Natural killer cell (primary cell): ENCODE results near the gene MCIDAS. TPM values are rescaled to one million over a fixed set of nuclear protein-coding genes. Genes with fewer than 3 reads are reported as not detected.

ENCODE experiments used
- ATAC-seq, 3 donors: fragments of 150-1000 bp in 2 of 3; fragments of 200-7000 bp in 1 of 3; cut with Tn5 transposase; 1 replicate in 1 of 3; 2 replicates in 2 of 3; pipeline ENCODE4 v1.10.0; 2021; ENCODE audit warnings: mild to moderate bottlenecking in 2 of 3, moderate library complexity in 2 of 3
- DNase-seq, 2 donors: peaks; one replicate each; pipeline versions ENCODE4 v3.0.0 to v3.0.0-alpha.2; 2013 to 2021; ENCODE audit warnings: mixed read lengths in 1 of 2
- H3K27ac ChIP-seq: one replicate; pipeline ENCODE4 v1.5.1; 2013; ENCODE audit warnings: mild to moderate bottlenecking, low read length
- H3K27me3 ChIP-seq: one replicate; pipeline ENCODE4 v1.6.1; 2013; ENCODE audit warnings: low read length; ENCODE audit not compliant: control insufficient read depth, insufficient read depth
- H3K36me3 ChIP-seq: one replicate; pipeline ENCODE4 v1.6.1; 2013; ENCODE audit warnings: low read length; ENCODE audit not compliant: control insufficient read depth, insufficient read depth
- H3K4me1 ChIP-seq: one replicate; pipeline ENCODE4 v1.6.1; 2013; ENCODE audit warnings: low read length; ENCODE audit not compliant: control insufficient read depth, insufficient read depth
- H3K4me3 ChIP-seq: one replicate; pipeline ENCODE4 v1.5.1; 2013; ENCODE audit warnings: low read length
- H3K9me3 ChIP-seq: one replicate; pipeline ENCODE4 v1.6.1; 2013; ENCODE audit warnings: low read length; ENCODE audit not compliant: control insufficient read depth, insufficient read depth
- H3K27ac Mint-ChIP-seq, 2 donors: one replicate each; pipeline ENCODE4 v1.8.0; 2022; ENCODE audit warnings: mild to moderate bottlenecking in 2 of 2, mixed read lengths in 2 of 2, moderate library complexity in 1 of 2
- H3K27me3 Mint-ChIP-seq, 2 donors: one replicate each; pipeline ENCODE4 v1.8.0; 2022; ENCODE audit warnings: low read depth in 2 of 2, mixed read lengths in 2 of 2
- H3K36me3 Mint-ChIP-seq: one replicate; pipeline ENCODE4 v1.8.0; 2022; ENCODE audit warnings: mixed read lengths
- H3K4me1 Mint-ChIP-seq, 2 donors: one replicate each; pipeline ENCODE4 v1.8.0; 2022; ENCODE audit warnings: mixed read lengths in 2 of 2
- H3K4me3 Mint-ChIP-seq: one replicate; pipeline ENCODE4 v1.8.0; 2022; ENCODE audit warnings: mild to moderate bottlenecking, moderate library complexity, mixed read lengths
- H3K9me3 Mint-ChIP-seq, 2 donors: one replicate each; pipeline ENCODE4 v1.8.0; 2022; ENCODE audit warnings: mixed read lengths in 2 of 2
- CTCF ChIP-seq: fragments of 200-600 bp; IDR thresholded peaks from one replicate; pipeline ENCODE4 v1.8.0; 2022; ENCODE audit warnings: antibody characterized with exemption
- WGBS: methylation state at CpG from one replicate; pipeline ENCODE4 v1.1.7; 2013; ENCODE audit warnings: missing lambda C conversion rate; ENCODE audit not compliant: insufficient coverage; 5-methylcytosine and 5-hydroxymethylcytosine counted together
- intact Hi-C: fragments of 100-400 bp; cut with micrococcal nuclease; formaldehyde crosslinking; loops from one replicate; pipeline ENCODE4 v1.14.2; 2022
- total RNA-seq, 4 donors: library from RNA; stranded (reverse); fragments of 120-200 nt in 1 of 4; gene quantifications; one replicate each; pipeline versions ENCODE4 v1.2.3 to v1.2.4, GENCODE V29; 2013 to 2022

Gene MCIDAS
- total RNA-seq, 3 donors from 2014 or later (not counting 1 experiment from before 2014, with no cell fraction given): not detected

GRCh38 chr5:55222985-55223811 lies 3.9 kb downstream of the MCIDAS start:
- Histone ChIP-seq H3K27me3 (peaks cover 69% of the 10 kb centered on the region), H3K9me3 (no peaks in the 10 kb centered on the region), H3K4me1 (peaks cover 41% of the 10 kb centered on the region), H3K4me3 (no peak overlapping the region), H3K36me3 (no peaks in the 10 kb centered on the region), H3K27ac (no peak overlapping the region)
- Mint-ChIP-seq H3K4me1 (peaks cover 27 to 33% of the 10 kb centered on the region in 2 donors), H3K4me3 (no peak overlapping the region), H3K27ac (no peak overlapping the region), H3K27me3 (peaks cover 76 to 80% of the 10 kb centered on the region in 2 donors), H3K36me3 (no peaks in the 10 kb centered on the region), H3K9me3 (no peaks in the 10 kb centered on the region)
- TF ChIP-seq CTCF: no peak
- intact Hi-C loops: no loop called here
- 5% methylated on average over 61 of the region's 61 CpGs for WGBS
- peak in 1 of 2 donors; percentile 39 for DNase-seq
- no peak for ATAC-seq

- Histone ChIP-seq H3K4me1 (peaks cover 34% of the 10 kb centered on the region), H3K4me3 (no peak overlapping the region), H3K36me3 (no peaks in the 10 kb centered on the region), H3K27ac (no peak overlapping the region), H3K27me3 (peaks cover 62% of the 10 kb centered on the region), H3K9me3 (no peaks in the 10 kb centered on the region)
- H3K4me1 Mint-ChIP-seq: peaks cover 21 to 28% of the 10 kb centered on the region in 2 donors
- 25% methylated on average over 30 of the region's 30 CpGs for WGBS
- TF ChIP-seq CTCF: no peak
- intact Hi-C loops: no loop called here
- no peak overlapping the region for H3K27ac Mint-ChIP-seq
- no peak for ATAC-seq
- no peak overlapping the region for H3K4me3 Mint-ChIP-seq
- H3K9me3 Mint-ChIP-seq: no peaks in the 10 kb centered on the region
- no peaks in the 10 kb centered on the region for H3K36me3 Mint-ChIP-seq
- DNase-seq: no peak
- H3K27me3 Mint-ChIP-seq: peaks cover 72 to 78% of the 10 kb centered on the region in 2 donors
These were observed 4.8 kb downstream of the MCIDAS start for GRCh38 chr5:55222092-55222984.

GRCh38 chr5:55220433-55221185 lies 6.5 kb downstream of the MCIDAS start:
- Mint-ChIP-seq H3K4me3 (peak overlapping the region; percentile 65), H3K4me1 (peaks cover 21% of the 10 kb centered on the region in 2 donors), H3K27ac (no peak overlapping the region), H3K36me3 (no peaks in the 10 kb centered on the region), H3K27me3 (peaks cover 68 to 78% of the 10 kb centered on the region in 2 donors), H3K9me3 (no peaks in the 10 kb centered on the region)
- H3K27me3 ChIP-seq: peaks cover 53% of the 10 kb centered on the region
- TF ChIP-seq CTCF: no peak
- intact Hi-C loops: no loop called here
- no peak overlapping the region for H3K4me3 ChIP-seq
- peaks cover 21% of the 10 kb centered on the region for H3K4me1 ChIP-seq
- H3K9me3 ChIP-seq: no peaks in the 10 kb centered on the region
- no peak overlapping the region for H3K27ac ChIP-seq
- no peaks in the 10 kb centered on the region for H3K36me3 ChIP-seq
- DNase-seq (no peak), ATAC-seq (peak in 2 of 3 donors; percentile 29 to 58)
- WGBS: 6% methylated on average over 62 of the region's 62 CpGs
